Upper lobe of right lung (tissue), 1 donor: ENCODE measurements around the gene TET3. TPM values are rescaled to one million over a fixed set of nuclear protein-coding genes. Genes with fewer than 3 reads are reported as not detected.

ENCODE experiments used
- ATAC-seq: fragments of 200-7000 bp; cut with Tn5 transposase; one replicate; pipeline ENCODE4 v1.9.1; 2020; ENCODE audit warnings: mild to moderate bottlenecking, moderate library complexity
- DNase-seq: peaks from one replicate; pipeline ENCODE4 v3.0.0-alpha.2; 2020
- H3K27ac ChIP-seq: fragments of 200-600 bp; one replicate; pipeline ENCODE4 v1.8.0; 2022
- H3K27me3 ChIP-seq: fragments of 200-600 bp; one replicate; pipeline ENCODE4 v1.8.0; 2022; ENCODE audit warnings: mild to moderate bottlenecking
- H3K36me3 ChIP-seq: fragments of 200-600 bp; one replicate; pipeline ENCODE4 v1.8.0; 2022
- H3K4me1 ChIP-seq: fragments of 200-600 bp; one replicate; pipeline ENCODE4 v1.8.0; 2022
- H3K4me3 ChIP-seq: fragments of 200-600 bp; one replicate; pipeline ENCODE4 v1.8.0; 2022; ENCODE audit warnings: mild to moderate bottlenecking
- H3K9me3 ChIP-seq: fragments of 200-600 bp; one replicate; pipeline ENCODE4 v1.8.0; 2022
- CTCF ChIP-seq: fragments of 200-600 bp; IDR thresholded peaks from one replicate; pipeline ENCODE4 v1.8.0; 2022; ENCODE audit warnings: antibody characterized with exemption
- intact Hi-C: fragments of 100-400 bp; cut with DNase I; formaldehyde crosslinking; loops from one replicate; pipeline ENCODE4 v1.11.0; 2022
- total RNA-seq: library from RNA; stranded (reverse); fragmentation: NEBNext Ultra II Directional; extraction: Animal tissue kit (Norgen Biotek cat#: 25700); gene quantifications from one replicate; pipeline ENCODE4 v1.2.1, GENCODE V29; 2021
- donor health status: DM: no; HTN: yes; CAD: no; lungs with severe emphysema.

Gene TET3
- total RNA-seq, 1 donor from 2014 or later = 19.9 TPM

DNA sequence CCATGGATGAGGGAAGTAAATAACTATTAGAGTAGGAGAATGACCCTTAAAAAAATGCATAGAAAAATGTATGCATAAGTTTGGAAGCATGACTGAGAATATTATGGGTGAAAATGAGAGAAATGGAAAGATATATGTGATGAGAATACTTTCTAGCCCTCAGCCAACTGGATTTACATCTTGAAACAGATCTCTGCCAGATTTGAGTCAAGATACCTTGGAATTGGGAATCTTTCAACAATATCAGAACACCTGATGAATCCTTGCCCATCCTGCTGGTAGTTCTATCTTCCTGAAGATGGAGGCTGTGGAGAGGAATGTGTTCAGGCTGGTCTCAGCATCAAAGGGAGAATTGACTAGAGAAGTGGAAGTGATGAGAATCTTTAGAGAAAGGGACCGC, 5.8 kb downstream of the TET3 start:
- ATAC-seq = no peak
- DNase-seq = no peak
- intact Hi-C loops = no loop called here
- TF ChIP-seq CTCF = no peak
- no peak overlapping the region for H3K4me3 ChIP-seq
- no peak overlapping the region for H3K27ac ChIP-seq
- H3K27me3 ChIP-seq = no peaks in the 10 kb centered on the region
- H3K4me1 ChIP-seq = peaks cover 44% of the 10 kb centered on the region
- no peaks in the 10 kb centered on the region for H3K9me3 ChIP-seq
- H3K36me3 ChIP-seq = no peaks in the 10 kb centered on the region

GRCh38 chr2:73992036-73992435, 7.3 kb downstream of the TET3 start:
- intact Hi-C loops = no loop called here
- H3K27ac ChIP-seq = no peak overlapping the region
- H3K27me3 ChIP-seq = no peaks in the 10 kb centered on the region
- H3K9me3 ChIP-seq = no peaks in the 10 kb centered on the region
- TF ChIP-seq CTCF = no peak
- ATAC-seq (no peak), DNase-seq (no peak)
- peaks cover 29% of the 10 kb centered on the region for H3K4me1 ChIP-seq
- H3K4me3 ChIP-seq = no peak overlapping the region
- no peaks in the 10 kb centered on the region for H3K36me3 ChIP-seq

GRCh38 chr2:73993376-73993775, 8.7 kb downstream of the TET3 start:
- Histone ChIP-seq H3K9me3 (no peaks in the 10 kb centered on the region), H3K4me3 (no peak overlapping the region), H3K27me3 (no peaks in the 10 kb centered on the region), H3K27ac (no peak overlapping the region), H3K36me3 (no peaks in the 10 kb centered on the region), H3K4me1 (peaks cover 16% of the 10 kb centered on the region)
- DNase-seq (no peak), ATAC-seq (peak; percentile 48)
- no peak for TF ChIP-seq CTCF
- intact Hi-C loops = no loop called here

DNA sequence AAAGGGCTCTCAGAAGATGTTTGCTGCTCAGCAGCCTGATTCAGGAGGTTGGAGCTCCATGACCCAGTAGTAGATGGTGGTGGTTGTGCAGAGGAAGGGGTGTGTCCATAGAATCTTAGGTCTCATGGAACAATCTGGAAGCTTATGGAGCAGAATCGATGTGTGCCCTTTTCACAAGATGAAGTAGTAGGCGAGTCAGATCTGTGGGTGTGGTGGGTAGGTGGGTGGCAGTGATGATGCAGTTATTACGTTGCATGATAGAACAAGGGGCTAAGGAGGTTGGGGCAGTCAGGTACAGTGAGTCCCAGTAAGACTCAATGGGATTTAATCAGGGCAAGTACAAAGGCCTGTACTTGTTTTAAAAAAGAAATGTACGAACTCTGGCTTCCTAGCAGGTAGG, 9.1 kb downstream of the TET3 start:
- Histone ChIP-seq H3K4me1 (peaks cover 12% of the 10 kb centered on the region), H3K36me3 (no peaks in the 10 kb centered on the region), H3K9me3 (no peaks in the 10 kb centered on the region), H3K27ac (no peak overlapping the region), H3K4me3 (no peak overlapping the region), H3K27me3 (no peaks in the 10 kb centered on the region)
- ATAC-seq = peak; percentile 12
- no peak for TF ChIP-seq CTCF
- no peak for DNase-seq
- intact Hi-C loops = no loop called here

DNA sequence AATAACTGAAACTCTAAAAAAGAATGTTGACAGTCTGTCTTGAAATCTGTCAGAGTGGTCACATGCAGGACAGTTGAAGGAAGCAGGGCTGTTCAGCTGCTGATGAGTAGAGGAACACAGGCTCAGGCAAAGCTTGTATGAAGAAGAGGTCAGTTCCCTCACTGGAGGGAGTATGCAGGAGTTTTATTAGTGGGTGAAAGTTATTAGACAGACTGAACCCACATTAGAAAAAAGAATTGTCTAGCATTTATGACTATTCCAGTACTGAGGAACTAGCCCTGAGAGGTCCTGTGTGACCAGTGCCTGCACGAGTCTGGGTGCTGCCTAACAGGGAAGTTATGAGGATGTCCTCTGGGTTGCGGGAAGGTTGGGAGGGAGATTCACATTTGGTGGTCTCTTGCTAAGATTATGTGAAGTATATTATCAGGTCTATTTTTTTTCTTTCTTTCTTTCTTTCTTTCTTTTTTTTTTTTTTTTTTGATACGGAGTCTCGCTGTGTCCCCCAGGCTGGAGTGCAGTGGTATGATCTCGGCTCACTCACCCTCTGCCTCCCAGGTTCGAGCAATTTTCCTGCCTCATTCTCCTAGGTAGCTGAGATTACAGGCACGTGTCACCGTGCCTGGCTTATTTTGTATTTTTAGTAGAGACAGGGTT, 9.6 kb downstream of the TET3 start:
- H3K36me3 ChIP-seq = no peaks in the 10 kb centered on the region
- H3K9me3 ChIP-seq = no peaks in the 10 kb centered on the region
- intact Hi-C loops = no loop called here
- H3K4me1 ChIP-seq = peaks cover 7% of the 10 kb centered on the region
- no peaks in the 10 kb centered on the region for H3K27me3 ChIP-seq
- ATAC-seq (peak; percentile 74), DNase-seq (no peak)
- no peak for TF ChIP-seq CTCF
- H3K27ac ChIP-seq = no peak overlapping the region
- H3K4me3 ChIP-seq = no peak overlapping the region

- H3K27me3 ChIP-seq = no peaks in the 10 kb centered on the region
- DNase-seq = no peak
- TF ChIP-seq CTCF = no peak
- H3K9me3 ChIP-seq = no peaks in the 10 kb centered on the region
- H3K36me3 ChIP-seq = no peaks in the 10 kb centered on the region
- H3K4me1 ChIP-seq = peaks cover 19% of the 10 kb centered on the region
- ATAC-seq = no peak
- no peak overlapping the region for H3K27ac ChIP-seq
- intact Hi-C loops = no loop called here
- H3K4me3 ChIP-seq = no peak overlapping the region
Observed at GRCh38 chr2:73995810-73996209, 11.1 kb downstream of the TET3 start.
